ENCODE results near the gene CHAF1A.

Gene CHAF1A

DNA sequence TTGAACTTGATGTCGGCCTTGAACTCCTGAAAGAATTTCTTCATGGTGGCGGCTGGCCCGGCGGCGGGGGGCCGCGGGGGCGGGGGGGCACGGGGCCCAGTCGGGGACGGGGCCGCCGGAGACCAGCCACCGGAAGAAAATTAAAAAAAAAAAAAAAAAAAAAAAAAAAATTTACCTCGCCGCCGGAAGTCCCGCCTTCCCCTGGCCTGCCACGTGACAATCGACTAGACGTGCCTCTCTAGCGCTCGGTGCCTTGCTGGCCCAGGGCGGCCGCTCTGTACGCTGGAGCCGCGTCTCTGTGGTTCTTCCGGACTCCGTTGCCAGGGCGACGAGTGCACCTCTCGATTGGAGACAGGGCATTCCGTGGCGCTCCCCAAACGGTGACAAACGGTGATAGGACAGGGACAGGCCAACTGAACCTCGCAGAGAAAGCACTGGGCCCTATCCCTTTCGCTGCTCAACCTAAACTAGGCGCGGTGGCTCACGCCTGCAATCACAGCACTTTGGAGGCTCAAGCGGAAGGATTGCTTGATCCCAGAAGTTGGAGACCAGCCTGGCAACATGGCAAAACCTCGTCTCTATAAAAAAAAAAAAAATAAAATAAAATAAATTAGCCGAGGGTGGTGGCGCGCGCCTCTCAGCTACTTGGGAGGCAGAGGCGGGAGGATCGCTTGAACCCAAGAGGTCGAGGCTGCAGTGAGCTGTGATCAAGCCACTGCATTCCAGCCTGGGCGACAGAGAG, 55.4 kb downstream of the CHAF1A start, which contains the start of gene UBXN6:
TSS of gene UBXN6 (minus strand) at position 141 of the 742 bp plus-strand sequence. CDS start at position 44, 97 bp downstream.
- peak; percentile 95 for DNase-seq

- DNase-seq: no peak
These were observed 62.6 kb downstream of the CHAF1A start for GRCh38 chr19:4464815-4465581.

- DNase-seq: no peak
These were observed 65.4 kb downstream of the CHAF1A start for GRCh38 chr19:4467835-4468234.

- DNase-seq: peak; percentile 99
These were observed 69.1 kb downstream of the CHAF1A start for GRCh38 chr19:4471403-4472173.

DNA sequence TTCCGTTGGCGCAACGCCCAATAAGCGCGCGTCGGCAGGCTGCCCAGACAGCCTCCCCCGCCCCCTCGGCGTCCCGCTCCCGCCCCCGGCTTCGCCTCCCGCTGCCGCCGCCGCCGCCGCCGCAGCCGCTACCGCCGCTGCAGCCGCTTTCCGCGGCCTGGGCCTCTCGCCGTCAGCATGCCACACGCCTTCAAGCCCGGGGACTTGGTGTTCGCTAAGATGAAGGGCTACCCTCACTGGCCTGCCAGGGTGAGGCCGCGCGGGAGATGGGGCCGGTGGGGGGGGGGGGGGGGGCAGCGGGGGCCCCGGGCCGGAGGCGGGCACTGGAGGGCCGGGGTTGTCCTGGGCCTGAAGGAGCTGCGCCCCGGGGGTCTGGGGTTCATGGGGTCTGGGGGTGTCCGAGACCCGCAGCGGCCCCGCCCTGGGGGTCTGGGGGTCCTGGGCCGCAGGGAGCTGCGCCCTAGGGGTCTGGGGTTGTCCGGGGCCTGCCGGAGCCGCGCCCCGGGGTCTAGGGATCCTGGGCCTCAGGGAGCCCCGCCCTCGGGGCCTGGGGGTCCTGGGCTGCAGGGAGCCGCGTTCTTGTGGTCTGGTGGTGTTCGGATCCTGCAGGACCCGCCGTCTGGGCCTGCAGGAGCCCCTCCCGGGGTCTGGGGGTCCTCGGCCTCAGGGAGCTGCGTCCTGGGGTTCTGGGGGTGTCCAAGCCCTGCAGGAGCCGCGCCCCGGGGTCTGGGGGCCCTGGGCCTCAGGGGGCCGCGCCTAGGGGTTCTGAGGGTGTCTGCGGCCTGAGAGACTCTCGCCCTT, 69.9 kb downstream of the CHAF1A start, which contains the start of gene HDGFL2:
TSS of gene HDGFL2 (plus strand) at position 124 of the 801 bp plus-strand sequence. CDS start at position 178, 54 bp downstream.
- no peak for DNase-seq

- no peak for DNase-seq
These were observed 70.7 kb downstream of the CHAF1A start for GRCh38 chr19:4473011-4473762.

- no peak for DNase-seq
These were observed 71.5 kb downstream of the CHAF1A start for GRCh38 chr19:4473763-4474513.

GRCh38 chr19:4474514-4475022, 72.1 kb downstream of the CHAF1A start:
- peak; percentile 28 for DNase-seq

GRCh38 chr19:4477034-4477801, 74.8 kb downstream of the CHAF1A start:
- DNase-seq: no peak

DNA sequence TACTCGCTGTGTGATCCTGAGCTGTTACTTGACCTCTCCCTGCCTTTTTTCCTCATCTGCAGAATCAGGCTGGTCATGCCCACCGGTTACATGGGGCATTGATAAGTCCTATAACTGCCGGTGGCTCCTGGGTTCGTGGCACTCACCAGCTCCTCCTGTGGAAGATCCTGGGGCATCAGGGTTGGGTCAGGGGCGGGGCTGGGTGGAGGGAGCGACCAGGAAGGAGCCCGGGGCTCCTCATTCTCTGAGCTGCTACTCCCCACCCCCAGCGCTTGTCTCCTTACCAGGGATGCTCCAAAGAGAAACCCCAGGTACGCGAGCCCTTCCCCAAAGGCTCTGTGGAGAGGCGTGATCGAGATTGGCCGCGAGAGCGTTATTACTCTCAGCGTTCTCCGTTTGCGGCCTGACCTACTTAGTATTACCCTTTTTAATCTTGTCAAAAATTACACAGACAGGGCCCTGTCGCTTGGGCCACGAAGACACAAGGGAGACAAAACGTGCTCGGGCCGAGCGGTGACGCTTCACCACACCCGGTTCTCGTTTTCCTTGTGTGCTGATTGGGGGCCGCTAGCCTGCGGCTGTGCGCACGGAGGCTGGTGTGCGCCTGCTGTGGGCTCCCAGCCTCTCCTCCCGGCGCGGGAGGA, 80.4 kb downstream of the CHAF1A start:
- DNase-seq: no peak

- DNase-seq: no peak
These were observed 80.9 kb downstream of the CHAF1A start for GRCh38 chr19:4483385-4483784.

GRCh38 chr19:4487572-4487971, 85.1 kb downstream of the CHAF1A start:
- no peak for DNase-seq

DNA sequence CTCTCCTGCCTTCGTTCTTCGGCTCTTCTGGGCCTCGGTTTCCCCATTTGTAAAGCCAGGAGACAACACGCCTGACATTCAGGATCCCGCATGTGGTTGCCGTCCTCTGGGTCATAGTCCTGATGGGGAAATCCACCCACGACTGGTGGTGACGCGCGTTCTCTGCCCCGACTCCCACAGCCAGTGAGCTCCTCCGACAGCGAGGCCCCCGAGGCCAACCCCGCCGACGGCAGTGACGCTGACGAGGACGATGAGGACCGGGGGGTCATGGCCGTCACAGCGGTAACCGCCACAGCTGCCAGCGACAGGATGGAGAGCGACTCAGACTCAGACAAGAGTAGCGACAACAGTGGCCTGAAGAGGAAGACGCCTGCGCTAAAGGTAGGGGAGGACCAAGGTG, 86.1 kb downstream of the CHAF1A start:
- DNase-seq: no peak

DNA sequence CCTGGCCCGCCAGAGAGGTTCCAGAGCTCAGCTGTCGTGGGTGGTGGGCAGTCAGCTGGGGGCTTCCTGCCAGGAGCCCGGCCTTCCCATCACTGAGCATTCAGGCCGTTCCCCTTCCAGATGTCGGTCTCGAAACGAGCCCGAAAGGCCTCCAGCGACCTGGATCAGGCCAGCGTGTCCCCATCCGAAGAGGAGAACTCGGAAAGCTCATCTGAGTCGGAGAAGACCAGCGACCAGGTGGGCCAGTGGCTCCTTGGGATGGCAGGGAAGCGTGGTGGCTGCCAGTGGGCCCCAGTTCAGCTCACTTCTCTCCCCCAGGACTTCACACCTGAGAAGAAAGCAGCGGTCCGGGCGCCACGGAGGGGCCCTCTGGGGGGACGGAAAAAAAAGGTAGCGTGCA, 89.0 kb downstream of the CHAF1A start:
- DNase-seq: no peak

DNA sequence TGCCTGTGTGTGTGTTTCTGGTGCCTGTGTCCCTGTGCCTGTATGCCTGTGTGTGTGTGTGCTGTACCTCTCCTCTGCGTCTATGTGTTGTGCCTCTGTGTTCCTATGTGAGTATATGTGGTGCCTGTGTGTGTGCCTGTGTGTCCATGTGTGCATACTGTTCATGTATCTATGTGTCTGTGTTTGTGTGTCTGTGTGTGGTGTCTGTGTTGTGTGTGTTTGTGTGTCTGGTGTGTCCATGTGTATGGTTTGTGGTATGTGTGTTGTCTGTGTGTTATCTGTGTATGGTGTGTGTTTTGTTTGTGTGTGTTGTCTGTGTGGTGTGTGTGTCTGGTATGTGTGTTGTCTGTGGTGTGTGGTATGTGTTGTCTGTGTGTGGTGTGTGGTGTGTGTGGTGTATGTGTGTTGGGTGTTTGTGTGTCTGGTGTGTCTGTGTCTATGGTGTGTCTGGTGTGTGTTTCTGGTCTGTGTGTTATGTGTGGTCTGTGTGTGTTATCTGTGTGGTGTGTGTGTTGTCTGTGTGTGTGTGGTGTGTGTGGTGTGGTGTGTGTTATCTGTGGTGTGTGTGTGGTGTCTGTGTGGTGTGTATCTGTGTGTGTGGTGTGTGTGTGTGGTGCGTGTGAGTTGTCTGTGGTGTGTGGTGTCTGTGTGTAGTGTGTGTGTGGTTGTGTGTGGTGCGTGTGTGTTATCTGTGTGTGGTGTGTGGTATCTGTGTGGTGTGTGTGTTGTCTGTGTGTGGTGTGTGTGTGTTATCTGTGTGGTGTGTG, 90.1 kb downstream of the CHAF1A start:
- no peak for DNase-seq

All from T1000 (cell line).